ENCODE results near the gene BAZ2B. TPM values are rescaled to one million over a fixed set of nuclear protein-coding genes. Genes with fewer than 3 reads are reported as not detected.

BAZ2B gene
- total and polyA plus RNA-seq, 2 of the 13 experiments (the other 11 are each of a cell fraction or from before 2014, with no cell fraction given), result 14.0 to 15.1 TPM

DNA sequence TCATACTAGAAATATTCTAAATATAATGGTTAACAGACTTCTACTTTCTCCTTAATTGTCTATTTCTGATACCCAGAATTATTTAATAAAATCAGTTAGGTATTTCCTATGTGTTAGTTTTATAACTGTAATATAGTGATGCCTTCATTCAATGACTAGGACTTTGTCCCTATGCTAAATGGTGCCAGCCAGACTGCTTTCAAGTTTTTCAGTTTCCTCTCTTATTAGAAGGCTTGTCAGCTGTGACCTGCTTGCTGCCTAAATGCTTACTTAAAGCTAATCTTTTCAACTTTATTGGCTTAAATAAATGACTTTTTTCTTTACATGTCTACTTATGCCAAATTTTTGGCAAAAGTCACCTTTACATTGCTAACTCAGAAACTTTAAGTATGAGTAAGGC lies 30.7 kb downstream of the BAZ2B start (continued):
- TF ChIP-seq, protein P1, sequence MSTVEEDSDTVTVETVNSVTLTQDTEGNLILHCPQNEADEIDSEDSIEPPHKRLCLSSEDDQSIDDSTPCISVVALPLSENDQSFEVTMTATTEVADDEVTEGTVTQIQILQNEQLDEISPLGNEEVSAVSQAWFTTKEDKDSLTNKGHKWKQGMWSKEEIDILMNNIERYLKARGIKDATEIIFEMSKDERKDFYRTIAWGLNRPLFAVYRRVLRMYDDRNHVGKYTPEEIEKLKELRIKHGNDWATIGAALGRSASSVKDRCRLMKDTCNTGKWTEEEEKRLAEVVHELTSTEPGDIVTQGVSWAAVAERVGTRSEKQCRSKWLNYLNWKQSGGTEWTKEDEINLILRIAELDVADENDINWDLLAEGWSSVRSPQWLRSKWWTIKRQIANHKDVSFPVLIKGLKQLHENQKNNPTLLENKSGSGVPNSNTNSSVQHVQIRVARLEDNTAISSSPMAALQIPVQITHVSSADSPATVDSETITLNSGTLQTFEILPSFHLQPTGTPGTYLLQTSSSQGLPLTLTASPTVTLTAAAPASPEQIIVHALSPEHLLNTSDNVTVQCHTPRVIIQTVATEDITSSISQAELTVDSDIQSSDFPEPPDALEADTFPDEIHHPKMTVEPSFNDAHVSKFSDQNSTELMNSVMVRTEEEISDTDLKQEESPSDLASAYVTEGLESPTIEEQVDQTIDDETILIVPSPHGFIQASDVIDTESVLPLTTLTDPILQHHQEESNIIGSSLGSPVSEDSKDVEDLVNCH (CRISPR knock-in tag; IDR thresholded peaks at IDR 0.05), result no peak
- TF ChIP-seq, protein P2, sequence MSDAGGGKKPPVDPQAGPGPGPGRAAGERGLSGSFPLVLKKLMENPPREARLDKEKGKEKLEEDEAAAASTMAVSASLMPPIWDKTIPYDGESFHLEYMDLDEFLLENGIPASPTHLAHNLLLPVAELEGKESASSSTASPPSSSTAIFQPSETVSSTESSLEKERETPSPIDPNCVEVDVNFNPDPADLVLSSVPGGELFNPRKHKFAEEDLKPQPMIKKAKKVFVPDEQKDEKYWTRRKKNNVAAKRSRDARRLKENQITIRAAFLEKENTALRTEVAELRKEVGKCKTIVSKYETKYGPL (CRISPR knock-in tag; IDR thresholded peaks at IDR 0.05), result no peak
- TF ChIP-seq, protein P3, sequence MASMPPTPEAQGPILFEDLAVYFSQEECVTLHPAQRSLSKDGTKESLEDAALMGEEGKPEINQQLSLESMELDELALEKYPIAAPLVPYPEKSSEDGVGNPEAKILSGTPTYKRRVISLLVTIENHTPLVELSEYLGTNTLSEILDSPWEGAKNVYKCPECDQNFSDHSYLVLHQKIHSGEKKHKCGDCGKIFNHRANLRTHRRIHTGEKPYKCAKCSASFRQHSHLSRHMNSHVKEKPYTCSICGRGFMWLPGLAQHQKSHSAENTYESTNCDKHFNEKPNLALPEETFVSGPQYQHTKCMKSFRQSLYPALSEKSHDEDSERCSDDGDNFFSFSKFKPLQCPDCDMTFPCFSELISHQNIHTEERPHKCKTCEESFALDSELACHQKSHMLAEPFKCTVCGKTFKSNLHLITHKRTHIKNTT (CRISPR knock-in tag; IDR thresholded peaks at IDR 0.05), result no peak
- TF ChIP-seq, protein P4, sequence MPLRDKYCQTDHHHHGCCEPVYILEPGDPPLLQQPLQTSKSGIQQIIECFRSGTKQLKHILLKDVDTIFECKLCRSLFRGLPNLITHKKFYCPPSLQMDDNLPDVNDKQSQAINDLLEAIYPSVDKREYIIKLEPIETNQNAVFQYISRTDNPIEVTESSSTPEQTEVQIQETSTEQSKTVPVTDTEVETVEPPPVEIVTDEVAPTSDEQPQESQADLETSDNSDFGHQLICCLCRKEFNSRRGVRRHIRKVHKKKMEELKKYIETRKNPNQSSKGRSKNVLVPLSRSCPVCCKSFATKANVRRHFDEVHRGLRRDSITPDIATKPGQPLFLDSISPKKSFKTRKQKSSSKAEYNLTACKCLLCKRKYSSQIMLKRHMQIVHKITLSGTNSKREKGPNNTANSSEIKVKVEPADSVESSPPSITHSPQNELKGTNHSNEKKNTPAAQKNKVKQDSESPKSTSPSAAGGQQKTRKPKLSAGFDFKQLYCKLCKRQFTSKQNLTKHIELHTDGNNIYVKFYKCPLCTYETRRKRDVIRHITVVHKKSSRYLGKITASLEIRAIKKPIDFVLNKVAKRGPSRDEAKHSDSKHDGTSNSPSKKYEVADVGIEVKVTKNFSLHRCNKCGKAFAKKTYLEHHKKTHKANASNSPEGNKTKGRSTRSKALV (CRISPR knock-in tag; IDR thresholded peaks at IDR 0.05), result no peak
- no peak for TF ChIP-seq PHF20 (CRISPR knock-in tag; IDR thresholded peaks at IDR 0.05)
- no peak for TF ChIP-seq MTF2 (CRISPR knock-in tag; IDR thresholded peaks at IDR 0.05; ENCODE audit: borderline replicate concordance)
- TF ChIP-seq, protein P5, sequence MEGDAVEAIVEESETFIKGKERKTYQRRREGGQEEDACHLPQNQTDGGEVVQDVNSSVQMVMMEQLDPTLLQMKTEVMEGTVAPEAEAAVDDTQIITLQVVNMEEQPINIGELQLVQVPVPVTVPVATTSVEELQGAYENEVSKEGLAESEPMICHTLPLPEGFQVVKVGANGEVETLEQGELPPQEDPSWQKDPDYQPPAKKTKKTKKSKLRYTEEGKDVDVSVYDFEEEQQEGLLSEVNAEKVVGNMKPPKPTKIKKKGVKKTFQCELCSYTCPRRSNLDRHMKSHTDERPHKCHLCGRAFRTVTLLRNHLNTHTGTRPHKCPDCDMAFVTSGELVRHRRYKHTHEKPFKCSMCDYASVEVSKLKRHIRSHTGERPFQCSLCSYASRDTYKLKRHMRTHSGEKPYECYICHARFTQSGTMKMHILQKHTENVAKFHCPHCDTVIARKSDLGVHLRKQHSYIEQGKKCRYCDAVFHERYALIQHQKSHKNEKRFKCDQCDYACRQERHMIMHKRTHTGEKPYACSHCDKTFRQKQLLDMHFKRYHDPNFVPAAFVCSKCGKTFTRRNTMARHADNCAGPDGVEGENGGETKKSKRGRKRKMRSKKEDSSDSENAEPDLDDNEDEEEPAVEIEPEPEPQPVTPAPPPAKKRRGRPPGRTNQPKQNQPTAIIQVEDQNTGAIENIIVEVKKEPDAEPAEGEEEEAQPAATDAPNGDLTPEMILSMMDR (CRISPR knock-in tag; IDR thresholded peaks at IDR 0.05), result no peak
- no peak for TF ChIP-seq RAD21 (CRISPR knock-in tag; IDR thresholded peaks at IDR 0.05)
